ENCODE data around the gene CNR1. TPM values are rescaled to one million over a fixed set of nuclear protein-coding genes. Genes with fewer than 3 reads are reported as not detected.

CNR1 gene
- 1.2 to 2.0 TPM (median 1.7 TPM) in 5 replicates for total RNA-seq (2022; extraction: Qiagen RNA extraction)

GRCh38 chr6:88165844-88166492, at the start of gene CNR1:
CNR1 (minus strand) TSS chr6:88166347; CDS start chr6:88145274, 21,073 bp downstream.

Other genes starting within 250 kb of the CNR1 start
- not detected in 5 replicates for gene SPACA1, start 118.5 kb downstream of the CNR1 start, total RNA-seq (2022; extraction: Qiagen RNA extraction)